Hippocampal formation (tissue), 2 donors: ENCODE measurements around the gene SLC4A4.

Experiments
- DNase-seq, 2 donors: peaks; one replicate each; lab custom pipeline; 2025; lab: John Stamatoyannopoulos, UW

Gene SLC4A4

DNA sequence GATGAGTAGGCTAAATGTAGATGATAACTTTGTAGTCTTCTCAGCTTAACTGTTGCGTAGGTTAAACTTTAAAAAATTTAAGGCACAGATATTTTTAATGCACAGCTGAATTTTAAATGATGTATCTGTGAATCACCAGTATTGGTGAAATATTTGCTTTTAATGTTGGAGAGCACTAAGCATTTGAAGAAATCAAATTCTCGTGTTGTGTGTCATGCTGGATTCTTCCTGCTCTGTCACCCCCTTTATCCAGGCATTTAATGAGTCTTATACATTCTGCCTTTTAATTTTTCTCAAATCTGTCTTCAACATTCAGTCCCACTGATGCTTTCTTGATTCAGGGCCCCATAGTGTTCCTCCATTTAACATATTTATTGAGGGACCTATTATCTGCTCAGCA, 76.7 kb downstream of the SLC4A4 start:
- DNase-seq = no peak

DNA sequence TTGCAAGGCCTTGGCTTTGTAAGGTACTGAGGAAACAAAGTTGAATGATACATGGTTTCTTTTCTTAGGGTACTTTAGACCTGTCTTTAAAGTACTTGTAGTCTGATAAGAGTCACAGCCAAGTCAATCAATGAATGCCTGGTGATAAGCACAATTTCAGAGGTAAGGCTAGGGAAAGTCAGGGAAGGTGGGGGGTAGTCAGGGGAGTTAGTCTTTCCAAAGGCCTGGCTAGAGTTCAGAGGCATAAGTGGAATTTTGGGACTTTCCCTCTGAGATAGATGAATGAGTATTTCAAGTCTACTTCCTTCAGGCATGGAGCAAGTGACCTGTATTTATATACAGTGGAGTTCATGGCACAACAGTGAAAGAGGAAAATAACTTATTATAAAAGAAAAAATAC, 78.3 kb downstream of the SLC4A4 start:
- DNase-seq = no peak

DNA sequence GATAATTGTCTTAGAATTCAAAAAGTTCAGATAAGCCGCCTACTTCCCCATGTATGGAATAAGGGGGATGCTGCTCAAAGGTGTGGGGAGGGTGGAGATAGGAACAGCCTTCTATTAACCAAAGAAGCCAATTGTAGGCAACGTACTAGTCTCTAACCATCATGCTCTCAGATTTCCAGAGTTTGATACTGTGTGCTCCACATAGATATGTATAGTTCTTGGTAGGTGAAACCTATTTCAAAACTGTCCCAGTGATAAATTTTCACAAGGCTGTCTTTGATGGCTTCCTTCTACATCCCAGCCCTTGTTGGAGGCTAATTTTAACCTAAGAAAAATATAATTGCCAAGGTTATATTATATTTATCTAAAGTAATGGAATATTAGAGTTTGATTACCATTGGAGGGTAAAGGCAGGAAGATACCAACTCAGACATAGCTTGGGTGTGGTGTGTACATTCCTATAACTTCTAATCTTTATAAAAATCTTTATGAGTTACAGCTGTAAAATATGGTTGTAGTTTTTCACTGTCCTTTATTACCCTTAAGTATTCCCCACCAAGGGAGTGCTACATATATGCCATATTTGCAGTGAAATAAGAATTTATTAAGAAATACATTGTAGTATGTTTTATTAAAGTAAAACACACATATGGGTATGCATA, 87.7 kb downstream of the SLC4A4 start:
- no peak for DNase-seq

DNA sequence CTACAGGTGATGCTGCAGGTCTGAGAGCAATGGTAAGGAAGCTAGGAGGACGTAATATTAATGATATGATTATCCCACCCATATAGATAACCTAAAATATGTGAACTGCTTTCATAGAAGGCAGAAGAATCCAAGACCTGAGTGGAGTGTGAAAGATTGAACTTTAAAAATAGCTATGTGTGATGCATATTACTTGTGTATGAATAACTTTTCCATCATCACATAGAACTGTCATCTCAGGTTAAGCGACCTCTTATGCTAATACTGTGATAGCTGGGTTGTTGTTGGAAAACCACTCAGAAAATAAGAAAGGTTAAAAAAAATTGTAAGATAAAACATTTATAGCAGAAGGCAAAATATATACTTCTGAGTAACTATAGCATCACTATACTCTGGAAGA, 90.3 kb downstream of the SLC4A4 start:
- no peak for DNase-seq

DNA sequence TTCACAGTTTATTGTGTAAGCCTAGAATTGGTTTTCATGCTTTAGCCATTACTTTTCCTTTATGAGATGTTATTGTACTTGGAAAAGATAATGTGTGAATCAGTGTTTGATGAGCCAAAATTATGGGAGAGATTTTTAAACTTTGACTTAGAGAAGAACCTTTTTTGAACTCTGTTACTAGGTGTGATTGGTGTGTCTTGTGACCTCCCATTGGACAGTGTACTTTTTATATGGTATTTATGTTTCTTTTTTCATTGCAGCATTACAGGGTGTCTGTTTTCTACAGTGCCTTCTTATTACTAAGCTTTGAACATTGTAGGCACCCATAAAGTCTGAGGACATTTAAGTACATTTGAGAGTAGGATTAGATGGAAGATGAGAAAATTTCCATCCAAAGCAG, 91.1 kb downstream of the SLC4A4 start:
- no peak for DNase-seq

DNA sequence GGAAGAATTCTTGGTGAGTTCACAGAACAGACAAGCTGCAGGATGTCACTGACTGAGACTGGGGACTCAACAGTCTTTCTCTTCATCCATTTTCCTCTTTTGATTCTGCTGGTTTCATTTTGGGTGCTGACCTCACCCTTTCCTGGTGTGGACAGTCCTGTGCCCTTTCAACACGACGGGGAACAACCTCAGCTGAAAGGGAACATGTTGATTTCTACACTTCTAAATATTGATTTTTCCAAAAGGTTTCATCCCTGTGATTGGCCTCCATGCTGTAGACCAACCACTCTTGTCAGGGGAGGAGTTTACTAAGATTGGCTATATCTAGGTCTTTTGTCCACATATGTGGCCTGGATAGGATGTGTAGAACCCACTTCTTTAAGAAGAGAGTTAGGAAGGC, 91.8 kb downstream of the SLC4A4 start:
- no peak for DNase-seq

DNA sequence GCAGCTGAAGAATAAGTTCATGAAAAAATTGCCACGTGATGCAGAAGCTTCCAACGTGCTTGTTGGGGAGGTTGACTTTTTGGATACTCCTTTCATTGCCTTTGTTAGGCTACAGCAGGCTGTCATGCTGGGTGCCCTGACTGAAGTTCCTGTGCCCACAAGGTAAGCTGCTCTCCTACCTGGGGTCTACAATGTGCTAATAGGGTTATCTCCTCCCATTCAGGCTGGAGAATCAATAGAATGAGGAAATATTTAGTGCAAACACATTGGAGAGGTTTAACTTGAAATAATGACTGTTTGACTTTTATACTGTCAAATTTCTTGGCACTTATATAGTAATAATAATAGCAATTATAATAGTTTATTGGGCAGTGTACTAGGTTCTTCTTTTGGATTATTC, 101.8 kb downstream of the SLC4A4 start:
- DNase-seq = no peak

DNA sequence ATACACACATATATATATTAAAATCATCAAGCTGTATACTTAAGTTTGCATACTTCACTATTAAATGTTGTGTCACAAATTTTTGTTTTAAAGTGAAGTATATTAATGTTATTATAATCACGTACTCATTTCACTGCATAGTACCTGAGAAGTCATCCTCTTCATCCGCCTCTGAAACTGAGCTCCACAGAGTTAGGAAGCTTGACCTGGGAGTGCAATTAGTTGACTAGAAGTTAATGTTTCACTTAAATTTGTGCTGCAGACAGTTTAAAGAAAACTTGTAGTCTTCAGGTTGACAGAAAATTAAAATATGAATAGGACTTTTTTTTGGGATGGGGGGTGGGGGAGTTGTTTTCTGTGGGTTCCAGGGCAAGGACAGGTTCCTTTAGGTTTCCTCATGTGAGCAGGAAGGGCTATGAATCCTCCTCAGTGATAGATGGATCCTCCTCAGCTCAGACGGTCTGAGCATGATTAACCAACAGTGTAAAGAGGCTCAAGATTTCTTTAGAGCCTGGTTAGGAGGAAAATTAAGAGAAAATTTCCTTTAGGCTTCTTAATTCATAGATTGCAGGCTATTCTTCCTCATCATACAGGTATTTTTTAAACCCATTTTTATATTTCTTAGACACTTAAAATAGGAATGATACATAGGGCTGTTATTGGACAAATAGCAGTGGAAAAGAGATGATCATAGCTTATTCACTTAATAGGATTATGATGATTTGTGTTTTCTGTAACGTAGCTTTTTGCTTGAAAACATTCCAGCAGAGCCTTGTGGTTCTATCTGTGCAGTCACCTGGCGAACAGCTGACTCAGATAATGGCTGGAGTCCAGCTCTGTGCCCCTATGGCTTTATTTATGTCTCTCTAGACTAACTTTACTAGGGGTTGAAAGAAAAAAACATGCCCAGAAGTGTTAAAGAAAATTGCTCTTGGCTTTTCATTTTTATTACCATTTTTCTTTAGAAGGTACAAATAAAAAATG, 102.7 kb downstream of the SLC4A4 start:
- no peak for DNase-seq

DNA sequence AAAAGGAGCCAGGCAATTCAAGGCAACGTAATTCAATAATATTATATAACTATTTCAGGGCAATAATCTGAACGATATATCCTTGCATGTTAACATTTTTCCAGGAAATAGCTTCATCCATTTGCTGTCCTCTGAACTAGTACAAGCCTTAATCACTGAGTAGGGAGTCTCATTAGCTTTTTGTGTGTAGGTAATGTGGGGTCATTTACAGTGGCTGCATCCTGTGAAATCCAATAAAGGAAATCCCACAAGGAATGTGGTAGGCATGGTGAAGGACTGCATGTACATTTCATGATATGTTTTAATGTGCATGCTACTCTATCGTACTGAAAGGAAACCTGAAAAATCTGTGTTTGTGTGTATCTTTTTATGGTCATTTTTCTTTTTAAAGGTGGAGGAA, 103.5 kb downstream of the SLC4A4 start:
- DNase-seq = no peak

DNA sequence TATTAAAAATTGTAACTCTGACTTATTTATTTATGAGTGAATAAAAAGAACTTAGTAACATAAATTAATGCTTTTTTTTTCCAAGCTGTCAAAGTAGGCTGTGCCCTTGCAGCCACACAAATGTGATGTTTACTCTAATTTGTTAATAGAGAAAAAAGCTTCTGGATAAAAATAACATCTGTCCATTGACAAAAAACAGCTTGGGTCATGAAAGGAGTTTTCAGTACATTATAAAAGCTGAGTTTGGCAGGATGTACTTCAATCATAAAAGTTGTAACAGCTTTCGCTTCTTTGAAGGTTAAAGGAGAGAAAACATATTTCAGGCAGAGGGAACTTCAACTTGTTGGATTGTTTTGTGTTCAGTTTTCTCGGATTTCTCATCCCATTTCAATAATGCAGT, 105.6 kb downstream of the SLC4A4 start:
- no peak for DNase-seq

DNA sequence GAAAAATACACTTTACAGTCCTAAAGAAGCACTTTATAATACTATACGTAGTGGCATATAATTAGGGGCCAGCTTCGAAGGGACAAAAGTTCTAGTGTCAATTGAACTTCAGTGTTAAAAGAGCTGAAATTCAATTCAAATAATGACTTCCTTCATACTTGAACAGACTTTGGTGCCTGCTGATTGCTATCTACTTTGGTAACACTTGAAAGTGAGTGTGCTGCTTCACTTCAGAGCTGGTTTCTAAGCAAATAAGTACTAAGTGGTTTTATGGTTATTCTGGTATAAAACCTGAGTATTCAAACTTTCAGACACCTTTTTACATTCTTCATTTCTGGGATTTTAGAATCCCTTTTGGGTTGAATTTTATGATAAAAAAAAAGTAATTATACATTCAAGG, 107.0 kb downstream of the SLC4A4 start:
- DNase-seq = no peak

DNA sequence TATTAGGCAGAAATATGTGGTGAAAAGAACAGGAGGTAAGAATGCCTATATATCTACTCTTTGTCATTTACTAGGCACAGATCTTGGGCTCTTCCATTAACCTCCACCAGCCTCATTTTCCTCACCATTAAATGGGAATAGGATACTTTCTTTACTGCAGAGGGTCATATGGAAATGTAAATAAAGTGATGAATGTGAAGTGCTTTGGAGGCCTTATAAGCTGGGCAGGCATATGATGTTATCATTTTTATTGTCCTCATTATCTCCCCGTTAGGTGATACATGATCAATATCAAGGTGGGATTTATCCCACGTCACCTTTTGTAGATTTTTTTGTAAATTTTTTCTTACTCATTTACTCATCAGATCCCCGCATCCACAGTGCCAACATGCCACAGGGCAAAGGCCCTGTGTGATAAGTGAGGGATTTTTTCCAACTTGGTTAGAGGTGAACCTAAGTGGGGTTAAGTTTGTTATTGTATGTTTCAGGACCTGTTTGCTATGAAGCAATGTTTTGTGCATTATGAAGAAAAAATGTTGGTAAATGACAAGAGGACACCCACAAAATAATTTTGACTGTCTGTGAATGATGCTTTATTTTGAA, 107.8 kb downstream of the SLC4A4 start:
- no peak for DNase-seq

DNA sequence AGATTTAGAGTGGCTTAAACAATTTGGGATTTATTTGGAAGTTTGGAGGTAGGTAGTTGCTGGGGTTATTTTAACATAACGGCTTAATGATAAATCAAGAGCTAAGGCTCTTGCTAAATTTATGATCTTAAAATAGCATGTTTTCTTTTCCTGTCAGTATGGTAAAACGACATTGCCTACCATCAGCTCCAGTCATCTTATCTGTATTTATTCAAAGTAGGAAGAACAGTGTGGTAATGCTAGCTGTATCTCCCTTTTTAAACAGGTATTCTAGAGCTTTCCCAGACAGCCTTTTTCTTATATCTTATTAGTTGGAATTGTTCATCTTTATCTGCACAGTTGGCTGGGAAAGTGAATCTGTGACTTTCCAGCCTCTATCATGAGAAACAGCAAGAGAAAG, 110.2 kb downstream of the SLC4A4 start:
- DNase-seq = no peak

DNA sequence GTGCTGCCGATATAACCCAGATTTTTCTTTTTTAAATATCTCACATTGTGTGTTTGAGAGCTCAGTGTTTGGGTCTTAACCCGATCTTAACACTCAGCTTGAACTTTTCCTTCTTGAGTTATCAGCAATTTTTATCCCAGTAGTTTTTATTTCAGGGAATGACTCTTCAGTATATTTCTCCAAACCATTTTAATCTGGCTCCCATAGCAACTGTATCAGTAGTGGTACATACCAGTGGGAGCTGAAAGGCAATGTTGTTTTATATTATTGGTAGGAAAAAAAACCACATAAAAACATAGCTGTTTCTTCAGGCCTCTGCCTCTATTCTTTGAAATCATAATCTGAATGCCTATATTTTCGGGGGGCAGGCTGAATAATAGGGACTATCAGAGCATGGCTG, 111.1 kb downstream of the SLC4A4 start:
- no peak for DNase-seq

DNA sequence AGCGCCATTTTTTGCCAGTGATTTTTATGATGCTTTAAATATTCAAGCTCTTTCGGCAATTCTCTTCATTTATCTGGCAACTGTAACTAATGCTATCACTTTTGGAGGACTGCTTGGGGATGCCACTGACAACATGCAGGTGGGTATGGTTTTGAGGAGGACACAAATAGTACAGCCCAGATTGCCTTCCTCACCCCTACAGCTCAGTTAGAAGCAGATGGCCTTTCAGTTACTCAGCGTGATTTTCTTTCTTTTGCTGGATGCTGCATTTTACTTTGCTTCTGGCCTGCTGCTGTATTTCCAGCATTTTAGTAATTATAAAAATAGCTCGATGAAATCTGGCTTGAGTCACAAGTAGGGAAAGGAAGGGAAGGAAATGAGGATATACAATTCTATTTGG, 114.7 kb downstream of the SLC4A4 start:
- DNase-seq = peak in 1 of 2 donors; percentile 46

DNA sequence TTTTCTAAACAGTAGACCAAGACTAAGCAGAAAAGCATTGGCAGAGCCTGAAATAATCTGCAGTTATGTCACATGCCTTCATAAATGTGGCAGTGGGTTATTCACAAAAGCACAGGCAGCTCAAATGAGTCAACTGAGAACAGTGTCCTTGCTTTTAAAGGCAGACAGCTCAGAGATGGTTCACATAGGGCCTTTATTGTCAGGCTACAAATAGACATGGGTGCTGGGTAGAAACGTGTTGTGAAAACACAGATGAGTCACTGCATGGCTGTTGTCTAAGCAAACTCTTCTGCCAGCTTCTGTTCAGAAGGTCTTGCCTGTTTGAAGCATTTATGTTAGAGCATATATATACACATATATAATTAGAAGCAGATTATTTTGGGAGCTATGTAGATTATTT, 118.0 kb downstream of the SLC4A4 start:
- peak in 1 of 2 donors; percentile 10 for DNase-seq

DNA sequence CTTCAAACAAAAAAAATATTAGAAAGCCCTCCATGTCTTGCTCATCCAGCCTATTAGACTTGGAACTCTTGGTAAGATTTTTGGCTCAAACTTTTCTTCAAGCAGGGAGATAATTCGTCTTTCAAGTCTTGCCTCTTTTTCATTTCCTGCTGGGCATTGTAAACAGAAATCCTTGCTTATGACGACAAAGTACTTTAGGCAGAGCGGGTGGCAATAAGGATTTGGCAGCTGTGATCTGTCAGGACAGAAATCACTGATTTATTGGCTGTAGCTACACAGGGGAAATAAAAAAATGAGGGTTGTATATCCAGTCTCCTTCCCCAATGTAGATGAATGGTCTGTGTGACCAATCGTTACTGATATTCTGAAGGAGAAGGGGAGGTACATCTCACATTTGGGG, 121.6 kb downstream of the SLC4A4 start:
- DNase-seq = no peak

DNA sequence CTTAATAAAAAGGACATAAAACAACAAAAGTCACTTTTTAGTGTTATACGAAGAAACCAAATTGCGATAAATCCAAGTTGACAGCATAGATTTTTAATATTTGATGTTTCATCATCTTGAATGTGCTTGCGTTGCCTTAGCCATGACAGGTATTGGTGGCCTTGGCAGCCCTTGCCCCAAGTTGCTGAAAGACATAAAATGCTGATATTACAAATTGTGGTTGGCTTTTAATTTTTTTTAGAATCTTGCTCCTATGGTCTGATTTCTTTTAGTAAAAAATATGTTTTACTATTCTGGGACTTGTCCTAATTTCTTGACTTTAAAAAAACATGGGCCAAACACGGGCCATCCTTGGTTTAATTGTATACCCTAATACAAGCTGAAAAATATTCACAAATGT, 122.6 kb downstream of the SLC4A4 start:
- DNase-seq = no peak

DNA sequence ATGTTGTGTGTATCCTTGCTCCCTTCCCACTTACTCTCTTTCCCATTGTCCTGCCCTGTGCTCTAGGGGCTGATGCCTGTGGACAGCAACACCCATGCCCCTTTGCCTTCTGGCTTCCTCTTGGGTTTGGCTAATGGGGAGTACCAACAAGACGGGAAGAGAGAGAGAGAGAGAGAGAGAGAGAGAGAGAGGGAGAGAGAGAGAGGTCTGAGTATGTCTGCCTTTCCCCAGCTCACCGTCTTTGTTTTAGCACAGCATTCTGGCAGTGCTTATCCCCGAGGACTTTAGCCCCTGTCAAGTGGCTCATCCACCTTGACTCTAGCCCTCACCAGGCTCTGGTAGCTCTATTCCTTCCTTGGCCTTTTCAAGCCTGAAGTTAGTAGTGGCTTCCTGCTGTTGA, 128.0 kb downstream of the SLC4A4 start:
- no peak for DNase-seq

DNA sequence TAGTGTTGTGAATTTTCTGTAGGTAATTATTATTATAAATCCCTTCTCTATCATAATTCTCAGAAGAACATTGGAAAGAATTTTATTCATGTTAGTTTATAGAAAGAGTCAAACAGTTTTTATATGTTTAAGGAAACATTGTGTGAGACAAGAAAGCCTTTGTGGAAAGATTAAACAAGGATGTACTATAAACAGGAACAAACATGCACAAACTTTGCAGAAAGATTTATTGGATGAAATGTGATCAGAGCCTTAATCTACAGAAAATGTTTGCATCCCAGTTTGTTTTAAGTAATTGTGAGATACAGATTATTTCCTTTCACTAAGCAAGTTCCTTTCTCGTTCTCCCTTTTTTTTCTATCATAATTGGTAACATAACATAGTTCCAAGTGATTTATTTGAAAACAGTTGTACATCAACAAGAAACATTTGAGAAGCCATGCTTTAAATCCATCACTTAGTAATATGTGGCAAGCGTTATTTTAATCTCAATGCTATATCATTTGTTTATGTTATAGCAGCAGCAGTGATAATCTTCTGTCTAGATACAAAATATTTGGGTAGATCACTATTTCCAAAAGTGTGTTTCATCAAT, 129.4 kb downstream of the SLC4A4 start:
- DNase-seq = no peak

DNA sequence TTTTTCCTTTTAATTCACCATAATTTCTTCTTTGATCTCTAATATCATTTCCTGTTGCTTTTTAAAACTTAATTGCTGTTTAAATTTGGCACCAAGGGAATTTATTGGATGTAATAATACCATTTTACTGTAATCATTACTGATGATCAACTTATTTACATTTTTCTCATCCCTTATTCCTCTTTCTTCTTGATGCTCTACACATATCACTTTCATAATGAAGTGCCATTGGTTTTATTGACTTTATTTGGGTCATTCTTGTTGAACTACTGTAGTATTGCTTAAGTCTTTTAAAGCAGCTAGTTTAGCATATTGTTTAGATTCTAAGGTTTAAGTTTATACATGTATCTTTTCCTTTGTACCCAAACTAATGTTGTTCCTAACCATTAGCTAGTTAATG, 130.7 kb downstream of the SLC4A4 start:
- no peak for DNase-seq

DNA sequence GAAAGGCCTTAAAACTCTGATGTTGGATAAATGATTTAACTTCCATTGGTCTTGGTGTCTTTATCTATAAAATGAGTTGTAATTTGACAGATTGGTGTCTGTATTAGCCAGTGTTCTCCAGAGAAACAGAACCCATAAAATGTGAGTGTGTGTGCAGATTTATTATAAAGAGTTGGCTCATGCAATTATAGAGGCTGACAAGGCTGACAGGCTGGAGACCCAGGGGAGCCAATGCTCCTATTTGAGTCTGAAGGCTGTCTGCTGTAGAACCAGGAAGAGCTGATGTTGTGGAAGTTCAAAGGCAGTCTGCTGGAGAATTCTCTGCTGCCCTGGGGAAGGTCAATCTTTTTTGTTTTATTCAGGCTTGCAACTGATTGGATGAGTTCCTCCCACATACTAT, 131.7 kb downstream of the SLC4A4 start:
- DNase-seq = no peak

DNA sequence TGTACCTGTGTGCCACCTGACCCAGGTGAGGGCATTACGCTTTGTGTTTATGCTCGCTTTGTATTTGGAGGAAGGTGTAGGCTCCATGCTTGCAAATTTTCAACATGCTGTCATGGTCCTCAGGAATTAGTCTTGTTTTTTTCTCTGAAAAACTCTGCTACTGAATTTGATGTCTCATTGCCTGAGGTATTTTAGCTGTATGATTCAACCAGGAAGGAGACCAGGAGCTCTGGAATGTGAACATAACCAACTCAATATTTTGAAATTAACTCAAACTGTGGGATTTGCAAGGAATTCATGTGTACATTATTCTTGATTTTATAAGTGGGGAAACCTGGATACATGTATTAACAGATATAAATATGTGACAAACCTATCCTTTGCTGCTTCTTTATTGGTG, 134.1 kb downstream of the SLC4A4 start:
- DNase-seq = no peak
